Lung microvascular endothelial cell (primary cell): ENCODE results near the gene IL15RA. TPM values are rescaled to one million over a fixed set of nuclear protein-coding genes. Genes with fewer than 3 reads are reported as not detected.
"Not testable (repeated sequence)": the region's sequence is repeated elsewhere in the genome, so short reads cannot be mapped to it uniquely, and the experiment has no call there.

Experiments
- DNase-seq, 2 donors: peaks; one replicate each; pipeline versions ENCODE4 v3.0.0 to v3.0.0-alpha.2; 2010; ENCODE audit warnings: low read depth in 2 of 2
- total RNA-seq: library from RNA; depleted of rRNA; stranded (reverse); fragments of >200 nt; gene quantifications from 2 replicates; pipeline ENCODE4 v1.2.1, GENCODE V29; 2014

The IL15RA gene
- total RNA-seq, 1 donor from 2014 or later = 12.3 TPM

- DNase-seq = no peak
These were observed 47.1 kb downstream of the IL15RA start for GRCh38 chr10:5930272-5930671.

DNA sequence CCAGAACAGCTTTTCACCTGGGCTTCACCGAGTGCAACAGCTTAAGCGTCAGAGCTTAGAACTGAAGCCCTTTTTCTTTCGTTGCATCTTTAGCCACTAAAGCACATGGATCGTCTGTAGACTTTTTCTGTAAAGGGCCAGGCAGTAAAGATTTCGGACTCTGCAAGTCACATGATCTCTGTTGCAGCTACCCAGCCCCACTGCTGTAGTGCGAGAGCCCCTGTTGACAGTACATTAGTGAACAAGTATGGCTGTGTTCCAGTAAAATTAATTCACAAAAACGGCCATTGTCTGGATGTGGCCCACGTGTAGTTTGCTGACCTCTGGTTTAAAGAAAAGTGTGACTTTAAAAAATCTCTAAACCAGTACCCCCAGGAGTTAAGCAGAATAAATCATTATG is 47.9 kb downstream of the IL15RA start:
- no peak for DNase-seq

- no peak for DNase-seq
These were observed 50.0 kb downstream of the IL15RA start for GRCh38 chr10:5927306-5927705.

DNA sequence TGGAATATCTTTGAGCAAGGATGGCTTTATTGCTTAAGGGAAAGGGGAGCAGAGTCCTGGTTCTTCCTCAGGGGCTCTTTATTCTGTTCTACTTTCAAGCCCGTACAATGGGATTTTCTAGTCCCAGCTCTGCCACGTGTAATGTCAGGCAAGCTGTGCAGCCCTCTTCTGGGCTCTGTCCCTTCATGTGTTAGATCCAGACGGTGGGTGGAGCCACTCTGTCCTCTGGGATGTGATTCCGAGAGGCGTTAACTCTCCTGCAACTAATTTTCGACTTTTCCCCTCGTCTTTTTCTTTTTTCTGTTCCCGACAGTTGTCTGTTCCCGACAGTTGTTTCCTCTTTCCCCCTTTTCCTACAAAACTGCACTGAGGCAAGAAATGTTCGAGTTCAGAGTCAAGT is 52.5 kb downstream of the IL15RA start:
- no peak for DNase-seq

DNA sequence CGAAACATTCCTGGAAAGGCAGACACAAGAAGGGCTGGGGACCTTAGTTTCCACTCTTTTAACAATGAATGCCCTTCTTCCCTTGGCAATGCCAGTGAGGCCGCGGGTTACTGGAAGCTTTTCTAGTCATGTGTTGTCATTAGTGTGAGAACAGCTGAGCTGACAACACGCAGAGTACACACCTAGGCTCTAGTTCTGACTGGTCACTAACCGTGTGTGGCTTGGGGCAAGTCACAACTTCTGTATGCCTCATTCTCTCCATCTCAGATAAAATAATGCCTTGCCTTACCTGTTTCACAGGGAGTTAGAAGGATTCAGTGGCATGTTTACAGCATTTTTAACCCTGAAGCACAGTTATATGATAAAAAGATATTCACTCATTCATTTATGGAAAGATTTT is 55.6 kb downstream of the IL15RA start:
- DNase-seq = no peak

GRCh38 chr10:5919568-5919967 is 57.8 kb downstream of the IL15RA start:
- no peak for DNase-seq

- DNase-seq = no peak
These were observed 58.6 kb downstream of the IL15RA start for GRCh38 chr10:5918763-5919162.

- DNase-seq = no peak
These were observed 60.0 kb downstream of the IL15RA start for GRCh38 chr10:5917305-5917704.

DNA sequence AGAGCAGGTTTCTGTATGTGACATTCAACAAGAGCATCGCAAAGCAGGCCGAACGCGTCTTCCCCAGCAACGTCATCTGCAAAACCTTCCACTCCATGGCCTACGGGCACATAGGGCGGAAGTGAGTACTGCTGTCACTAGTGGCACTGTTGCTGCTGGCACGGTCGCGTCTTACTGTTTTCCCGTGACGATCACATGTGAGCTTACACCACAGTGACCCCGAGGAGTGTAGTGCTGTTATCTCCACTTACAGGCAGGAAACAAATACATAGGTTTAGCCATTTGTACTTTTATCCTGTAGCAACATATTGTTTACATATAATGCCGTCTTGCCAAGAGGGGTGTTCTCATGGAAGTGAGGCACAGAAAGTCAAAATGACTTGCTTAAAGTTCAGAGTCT is 61.9 kb downstream of the IL15RA start:
- DNase-seq = peak in 1 of 2 donors; percentile 95

GRCh38 chr10:5913736-5914135 is 63.6 kb downstream of the IL15RA start:
- DNase-seq = no peak

DNA sequence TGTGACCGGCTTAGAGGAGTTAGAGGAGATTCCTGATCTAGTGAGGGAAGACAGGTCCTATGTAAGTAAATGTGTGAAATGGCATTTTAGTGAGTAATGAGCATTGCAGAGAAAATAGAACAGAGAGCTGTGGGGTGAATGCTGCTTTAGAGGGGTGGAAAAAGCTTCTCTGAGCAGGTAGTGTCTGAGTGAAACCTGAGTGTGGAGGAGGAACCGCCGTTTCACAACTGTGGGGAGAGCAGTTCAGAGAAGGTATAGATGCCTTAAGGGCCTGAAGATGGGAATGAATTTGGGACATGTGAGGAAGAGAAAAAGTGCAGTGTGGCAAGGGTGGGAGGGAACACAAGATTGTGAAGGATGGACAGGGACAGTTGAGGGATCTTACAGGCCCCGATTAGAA is 65.7 kb downstream of the IL15RA start:
- no peak for DNase-seq

GRCh38 chr10:5910323-5911100 is 66.8 kb downstream of the IL15RA start:
- DNase-seq = peak; percentile 9 to 68

DNA sequence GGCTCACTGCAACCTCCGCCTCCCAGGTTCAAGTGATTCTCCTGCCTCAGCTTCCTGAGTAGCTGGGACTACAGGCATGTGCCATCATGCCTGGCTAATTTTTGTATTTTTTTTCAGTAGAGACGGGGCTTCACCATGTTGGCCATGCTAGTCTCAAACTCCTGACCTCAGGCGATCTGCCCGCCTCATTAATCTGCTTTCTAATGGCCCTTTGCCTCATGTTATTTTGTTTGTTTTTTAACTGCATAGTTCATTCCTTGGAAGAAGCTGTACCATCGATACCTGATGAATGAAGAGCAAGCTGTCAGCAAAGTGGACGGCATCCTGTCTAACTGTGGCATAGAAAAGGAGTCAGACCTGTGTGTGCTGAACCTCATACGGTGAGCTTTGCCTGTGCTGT is 68.7 kb downstream of the IL15RA start:
- not testable (repeated sequence) for DNase-seq

DNA sequence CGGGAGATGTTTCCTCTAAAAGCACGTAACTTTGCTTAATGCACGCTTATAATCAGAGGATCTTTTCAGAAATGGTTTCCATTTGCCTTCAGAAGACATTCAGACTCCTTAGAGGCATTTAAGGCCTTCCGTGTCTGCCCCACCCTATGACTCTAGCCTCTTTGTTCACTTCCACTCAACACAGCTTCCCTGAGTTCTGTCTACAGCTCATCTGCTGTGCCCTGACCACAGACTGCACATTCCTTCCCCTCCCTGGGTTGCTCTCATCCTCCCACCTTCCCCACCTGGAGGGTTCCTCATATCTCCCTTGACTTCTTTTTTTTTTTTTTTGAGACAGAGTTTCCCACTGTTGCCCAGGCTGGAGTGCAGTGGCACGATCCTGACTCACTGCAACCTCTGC is 70.7 kb downstream of the IL15RA start:
- peak in 1 of 2 donors; percentile 7 for DNase-seq

DNA sequence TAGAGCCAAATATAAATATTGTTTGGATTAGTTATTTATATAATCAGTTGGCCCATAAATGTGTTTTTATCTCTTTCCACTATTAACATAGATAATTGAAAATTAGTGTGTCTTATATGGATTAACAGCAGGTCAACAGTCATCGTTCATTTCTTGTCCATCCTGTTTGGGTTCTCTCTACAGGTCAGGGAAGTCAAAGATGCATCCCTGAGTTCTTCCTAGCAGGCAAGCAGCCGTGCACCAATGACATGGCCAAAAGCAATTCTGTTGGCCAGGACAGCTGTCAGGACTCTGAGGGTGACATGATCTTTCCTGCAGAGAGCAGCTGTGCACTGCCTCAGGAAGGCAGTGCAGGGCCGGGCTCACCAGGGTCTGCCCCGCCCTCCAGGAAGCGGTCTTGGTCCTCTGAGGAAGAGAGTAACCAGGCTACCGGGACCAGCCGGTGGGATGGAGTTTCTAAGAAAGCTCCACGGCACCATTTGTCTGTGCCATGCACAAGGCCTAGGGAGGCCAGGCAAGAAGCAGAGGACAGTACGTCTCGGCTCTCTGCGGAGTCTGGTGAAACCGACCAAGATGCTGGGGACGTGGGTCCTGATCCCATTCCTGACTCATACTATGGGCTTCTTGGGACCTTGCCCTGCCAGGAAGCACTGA is 71.4 kb downstream of the IL15RA start:
- peak; percentile 54 to 69 for DNase-seq

DNA sequence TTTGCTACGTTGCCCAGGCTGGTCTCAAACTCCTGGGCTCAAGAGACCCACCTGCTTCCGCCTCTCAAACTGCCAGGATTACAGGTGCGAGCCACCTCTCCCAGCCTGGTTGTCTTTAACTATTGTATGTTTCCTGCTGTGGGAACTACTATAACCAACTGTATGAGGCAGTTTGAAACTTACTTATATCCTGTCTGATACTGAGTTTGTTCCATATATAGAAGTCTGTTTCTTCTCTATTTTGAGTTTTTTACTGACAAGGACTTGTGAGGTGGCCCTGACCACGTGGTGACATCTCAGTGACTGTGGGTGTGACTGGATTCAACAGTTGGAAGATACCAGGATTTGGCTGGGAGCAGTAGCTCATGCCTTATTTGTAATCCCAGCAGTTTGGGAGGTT is 73.1 kb downstream of the IL15RA start:
- no peak for DNase-seq

DNA sequence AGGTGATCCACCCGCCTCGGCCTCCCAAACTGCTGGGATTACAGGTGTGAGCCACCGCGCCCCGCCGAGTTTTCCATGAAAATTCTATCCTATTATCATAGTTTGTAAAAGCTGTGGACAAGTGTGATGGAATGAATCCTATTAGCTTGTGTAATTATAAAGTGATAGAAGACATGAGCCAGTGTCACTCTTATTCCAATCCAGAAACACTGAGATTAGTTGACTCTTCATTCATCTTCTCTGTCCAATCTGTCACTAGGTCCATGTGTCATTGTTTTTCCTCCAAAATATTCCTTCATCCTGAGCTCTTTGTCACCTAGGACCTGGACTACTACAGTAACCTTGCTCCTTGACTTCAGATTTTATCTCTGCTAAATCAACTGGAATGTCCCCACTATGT is 73.8 kb downstream of the IL15RA start:
- DNase-seq = no peak

GRCh38 chr10:5902511-5903274 is 74.7 kb downstream of the IL15RA start:
- DNase-seq = no peak
